GM21619 (cell line): Measurements from ENCODE around the gene MDH2.
"Not testable (repeated sequence)": the region's sequence is repeated elsewhere in the genome, so short reads cannot be mapped to it uniquely, and the experiment has no call there.

ENCODE experiments used
- ATAC-seq: cut with Tn5 transposase; IDR thresholded peaks from one replicate; pipeline ENCODE4 v1.9.1; 2021; ENCODE audit not compliant: unreplicated experiment

MDH2 gene

GRCh38 chr7:76047811-76048667, at the start of gene MDH2, which contains the start of gene STYXL1:
MDH2 (plus strand) TSS chr7:76048106; CDS start chr7:76048161, 55 bp downstream.
STYXL1 (minus strand) TSS chr7:76048000; CDS start chr7:76030523, 17,477 bp downstream.
- peak; percentile 95 for ATAC-seq

- ATAC-seq = no peak
Observed at GRCh38 chr7:76000566-76000965, 47.3 kb upstream of the MDH2 start.

GRCh38 chr7:76002139-76002538, 45.8 kb upstream of the MDH2 start:
- no peak for ATAC-seq

GRCh38 chr7:76002822-76003221, 45.1 kb upstream of the MDH2 start:
- ATAC-seq = no peak

- ATAC-seq = no peak
Observed at GRCh38 chr7:76003351-76003750, 44.6 kb upstream of the MDH2 start.

GRCh38 chr7:76005004-76005403, 42.9 kb upstream of the MDH2 start:
- not testable (repeated sequence) for ATAC-seq

GRCh38 chr7:76008156-76008687, 39.7 kb upstream of the MDH2 start:
- no peak for ATAC-seq

- ATAC-seq = no peak
Observed at GRCh38 chr7:76009672-76010600, 38.0 kb upstream of the MDH2 start.

- no peak for ATAC-seq
Observed at GRCh38 chr7:76011442-76011861, 36.5 kb upstream of the MDH2 start.

- ATAC-seq = no peak
Observed at GRCh38 chr7:76016191-76016947, 31.5 kb upstream of the MDH2 start.

GRCh38 chr7:76018520-76018919, 29.4 kb upstream of the MDH2 start:
- not testable (repeated sequence) for ATAC-seq

GRCh38 chr7:76020031-76020714, 27.7 kb upstream of the MDH2 start:
- no peak for ATAC-seq

GRCh38 chr7:76022026-76022780, 25.7 kb upstream of the MDH2 start:
- no peak for ATAC-seq

- ATAC-seq = no peak
Observed at GRCh38 chr7:76023002-76023401, 24.9 kb upstream of the MDH2 start.

GRCh38 chr7:76029682-76030081, 18.2 kb upstream of the MDH2 start:
- not testable (repeated sequence) for ATAC-seq

GRCh38 chr7:76031964-76032363, 15.9 kb upstream of the MDH2 start:
- no peak for ATAC-seq

- no peak for ATAC-seq
Observed at GRCh38 chr7:76037310-76037709, 10.6 kb upstream of the MDH2 start.

GRCh38 chr7:76040126-76040525, 7.8 kb upstream of the MDH2 start:
- no peak for ATAC-seq

GRCh38 chr7:76044375-76044865, 3.5 kb upstream of the MDH2 start:
- ATAC-seq = no peak
